Uterus (tissue), 4 donors: ENCODE data around the gene ETFRF1. TPM values are rescaled to one million over a fixed set of nuclear protein-coding genes. Genes with fewer than 3 reads are reported as not detected.

Experiments used
- DNase-seq, 2 donors: peaks; one replicate each; pipeline ENCODE4 v3.0.0-alpha.2; 2019 to 2020
- H3K27ac ChIP-seq, 2 donors: fragments of 200-600 bp; sonication (generic); 1 replicate in 1 of 2; 2 replicates in 1 of 2; pipeline ENCODE4 v1.5.1; 2016 to 2018
- H3K27me3 ChIP-seq, 2 donors: fragments of 200-600 bp; sonication (generic); one replicate each; pipeline ENCODE4 v1.5.1; 2018 to 2019; ENCODE audit warnings: control low read depth in 1 of 2
- H3K36me3 ChIP-seq, 2 donors: fragments of 200-600 bp; sonication (generic); one replicate each; pipeline ENCODE4 v1.5.1; 2019; ENCODE audit warnings: control low read depth in 1 of 2
- H3K4me1 ChIP-seq, 2 donors: fragments of 200-600 bp; sonication (generic); one replicate each; pipeline ENCODE4 v1.5.1; 2018 to 2019; ENCODE audit warnings: control low read depth in 1 of 2
- H3K4me3 ChIP-seq, 2 donors: fragments of 200-600 bp; sonication (generic); 1 replicate in 1 of 2; 2 replicates in 1 of 2; pipeline ENCODE4 v1.5.1; 2018 to 2019; ENCODE audit warnings: mild to moderate bottlenecking in 1 of 2
- H3K9me3 ChIP-seq, 2 donors: fragments of 200-600 bp; sonication (generic); one replicate each; pipeline ENCODE4 v1.5.1; 2019; ENCODE audit warnings: control low read depth in 1 of 2
- CTCF ChIP-seq, 4 experiments: fragments of 200-600 bp in 2 of 4; fragments of 450-650 bp in 2 of 4; sonication (generic) in 2 of 4; IDR thresholded peaks; one replicate each; pipeline ENCODE4 v1.5.1; 2016 to 2019; ENCODE audit warnings: antibody characterized with exemption in 4 of 4, mild to moderate bottlenecking in 2 of 4, moderate library complexity in 1 of 4
- POLR2A ChIP-seq, 2 donors: fragments of 450-650 bp; IDR thresholded peaks; one replicate each; pipeline ENCODE4 v1.6.1; 2016; ENCODE audit warnings: antibody characterized with exemption in 2 of 2, mild to moderate bottlenecking in 1 of 2, moderate library complexity in 1 of 2
- intact Hi-C: fragments of 100-400 bp; cut with DNase I; formaldehyde crosslinking; loops from one replicate; pipeline ENCODE4 v1.15.1; 2023; ENCODE audit warnings: low total_unique reads
- total RNA-seq, 4 donors: library from RNA; depleted of rRNA in 3 of 4; stranded (reverse); fragments of >200 nt in 3 of 4; gene quantifications; one replicate each; pipeline versions ENCODE4 v1.1.0 to v1.2.4, GENCODE V29; 2014 to 2023
- donor health status: DM: yes; HTN: yes; CAD: no.

Gene ETFRF1, protein sequence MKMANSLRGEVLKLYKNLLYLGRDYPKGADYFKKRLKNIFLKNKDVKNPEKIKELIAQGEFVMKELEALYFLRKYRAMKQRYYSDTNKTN
- 10 to 100 TPM; 26.9 to 90.6 (median 46.4) TPM for total RNA-seq

- Histone ChIP-seq H3K4me1 (peaks cover 0 to 4% of the 10 kb centered on the region in 2 donors), H3K27me3 (no peaks in the 10 kb centered on the region), H3K27ac (peak within 1 kb of the TSS; percentile 91 to 92), H3K36me3 (no peaks in the 10 kb centered on the region), H3K4me3 (peak within 1 kb of the TSS; percentile 60 to 77), H3K9me3 (no peaks in the 10 kb centered on the region)
- TF ChIP-seq POLR2A (IDR thresholded peaks at IDR 0.05) (peak; percentile 84 to 85), CTCF (IDR thresholded peaks at IDR 0.05) (peak in 1 of 4 experiments; percentile 18)
- DNase-seq, result peak; percentile 98
- intact Hi-C loops, result no loop called here
Measured at GRCh38 chr12:25195056-25195971, at the start of gene ETFRF1, which contains the start of gene DNAI7. TSS of gene ETFRF1 (plus strand) at chr12:25195237. CDS start at chr12:25203957, 8,720 bp downstream. TSS of gene DNAI7 (minus strand) at chr12:25195160. CDS start at chr12:25195078, 82 bp downstream.

GRCh38 chr12:25146686-25147085 is 48.4 kb upstream of the ETFRF1 start:
- intact Hi-C loops, result no loop called here
- DNase-seq, result no peak
- Histone ChIP-seq H3K36me3 (no peaks in the 10 kb centered on the region), H3K27ac (no peak overlapping the region), H3K4me3 (no peak overlapping the region), H3K27me3 (no peaks in the 10 kb centered on the region), H3K4me1 (no peaks in the 10 kb centered on the region), H3K9me3 (no peaks in the 10 kb centered on the region)
- TF ChIP-seq CTCF (IDR thresholded peaks at IDR 0.05), result no peak
- no peak for TF ChIP-seq POLR2A (IDR thresholded peaks at IDR 0.05)

DNA sequence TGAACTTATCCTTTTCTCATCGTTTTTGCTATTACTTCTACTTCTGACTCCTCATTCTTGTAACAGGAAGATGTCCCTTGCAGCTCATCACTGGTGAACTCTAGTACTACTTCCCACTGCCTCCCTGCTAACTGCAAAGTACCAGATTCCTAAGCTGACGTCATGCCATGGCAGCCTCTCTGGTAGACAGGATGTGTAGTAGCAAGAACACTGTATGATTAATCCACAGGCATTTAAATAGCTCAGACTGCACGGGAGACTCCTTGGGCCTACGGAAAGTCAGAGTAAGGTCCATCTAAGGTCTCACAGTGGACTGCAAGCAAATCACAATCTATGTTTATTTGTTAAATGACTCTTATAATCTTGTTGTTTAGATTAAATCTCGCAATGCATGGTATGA is 43.6 kb upstream of the ETFRF1 start:
- intact Hi-C loops, result no loop called here
- no peak overlapping the region for H3K27ac ChIP-seq
- H3K9me3 ChIP-seq, result no peaks in the 10 kb centered on the region
- no peak overlapping the region for H3K4me3 ChIP-seq
- H3K27me3 ChIP-seq, result no peaks in the 10 kb centered on the region
- TF ChIP-seq CTCF (IDR thresholded peaks at IDR 0.05) (no peak), POLR2A (IDR thresholded peaks at IDR 0.05) (no peak)
- DNase-seq, result peak; percentile 38 to 54
- H3K36me3 ChIP-seq, result no peaks in the 10 kb centered on the region
- no peaks in the 10 kb centered on the region for H3K4me1 ChIP-seq

DNA sequence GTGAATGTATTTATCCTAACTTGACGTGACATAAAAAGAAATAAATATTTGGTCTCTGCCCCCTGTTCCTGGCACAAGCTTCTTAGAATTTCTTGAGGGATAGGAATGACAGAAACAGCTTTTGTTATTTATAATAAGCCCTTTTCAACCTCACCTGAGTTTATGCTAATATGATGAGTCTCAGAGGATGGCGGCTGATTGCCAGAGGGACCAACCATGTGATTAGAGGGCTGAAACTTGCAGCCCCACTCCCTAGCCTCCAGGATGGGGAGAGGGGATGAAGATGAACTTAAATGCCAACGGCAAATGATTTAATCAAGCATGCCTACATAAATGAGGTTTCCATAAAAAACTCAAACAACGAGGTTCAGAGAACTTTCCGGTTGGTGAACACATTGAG is 43.0 kb upstream of the ETFRF1 start:
- H3K36me3 ChIP-seq, result no peaks in the 10 kb centered on the region
- no peaks in the 10 kb centered on the region for H3K27me3 ChIP-seq
- TF ChIP-seq POLR2A (IDR thresholded peaks at IDR 0.05) (no peak), CTCF (IDR thresholded peaks at IDR 0.05) (no peak)
- intact Hi-C loops, result no loop called here
- H3K4me3 ChIP-seq, result no peak overlapping the region
- no peak for DNase-seq
- no peak overlapping the region for H3K27ac ChIP-seq
- no peaks in the 10 kb centered on the region for H3K4me1 ChIP-seq
- no peaks in the 10 kb centered on the region for H3K9me3 ChIP-seq

DNA sequence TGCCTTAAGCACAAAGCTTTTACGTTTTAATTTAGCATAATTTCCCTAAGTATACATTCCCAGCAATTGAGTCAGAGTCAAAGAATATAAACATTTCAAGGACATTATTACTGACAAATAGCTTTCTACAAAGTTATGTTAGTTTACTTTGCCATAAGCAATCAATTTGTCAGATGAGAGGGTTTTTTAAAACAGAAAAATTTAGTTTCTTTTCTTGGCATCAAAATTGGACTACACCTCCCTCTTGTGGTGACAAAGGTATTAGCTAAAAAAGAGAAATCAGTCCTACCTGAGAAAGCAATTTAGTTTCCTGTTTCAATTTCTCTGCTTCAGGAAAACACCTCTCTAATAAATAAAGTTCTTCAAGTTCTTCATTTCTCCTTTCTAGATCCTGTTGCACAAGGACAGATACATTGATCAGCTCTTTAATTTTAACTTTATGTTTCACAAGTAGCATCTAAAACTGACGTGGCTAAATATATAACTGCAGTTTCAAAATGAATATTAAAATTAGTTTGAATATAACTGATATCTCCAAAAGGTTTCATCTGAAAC is 39.9 kb upstream of the ETFRF1 start:
- intact Hi-C loops, result no loop called here
- Histone ChIP-seq H3K27ac (no peak overlapping the region), H3K4me3 (peak overlapping the region in 1 of 2 donors; percentile 9), H3K27me3 (no peaks in the 10 kb centered on the region), H3K4me1 (no peaks in the 10 kb centered on the region), H3K9me3 (no peaks in the 10 kb centered on the region), H3K36me3 (no peaks in the 10 kb centered on the region)
- TF ChIP-seq CTCF (IDR thresholded peaks at IDR 0.05) (peak; percentile 33 to 53 (median 46)), POLR2A (IDR thresholded peaks at IDR 0.05) (no peak)
- DNase-seq, result no peak
